Liver (tissue), 9 donors: Measurements from ENCODE around the gene CCDC9B. TPM values are rescaled to one million over a fixed set of nuclear protein-coding genes. Genes with fewer than 3 reads are reported as not detected.

ENCODE experiments used
- DNase-seq: peaks from one replicate; pipeline ENCODE4 v3.0.0-alpha.2; 2017; ENCODE audit warnings: low spot score
- H3K27ac ChIP-seq, 2 donors: one replicate each; pipeline ENCODE4 v1.7.0; 2013; ENCODE audit warnings: inconsistent platforms in 2 of 2, low read length in 2 of 2, control low read depth in 1 of 2, low read depth in 1 of 2, mild to moderate bottlenecking in 1 of 2
- H3K27me3 ChIP-seq, 4 donors: one replicate each; pipeline versions ENCODE4 v1.6.1 to v1.7.0; 2013; ENCODE audit warnings: low read length in 3 of 4, inconsistent platforms in 1 of 4, mild to moderate bottlenecking in 1 of 4, moderate library complexity in 1 of 4; ENCODE audit not compliant: control insufficient read depth in 4 of 4, insufficient read depth in 4 of 4
- H3K36me3 ChIP-seq, 4 donors: one replicate each; pipeline versions ENCODE4 v1.6.1 to v1.7.0; 2013; ENCODE audit warnings: low read length in 3 of 4, mild to moderate bottlenecking in 3 of 4, low read depth in 1 of 4, moderate library complexity in 1 of 4; ENCODE audit not compliant: control insufficient read depth in 4 of 4, insufficient read depth in 3 of 4
- H3K4me1 ChIP-seq, 4 donors: one replicate each; pipeline versions ENCODE4 v1.6.1 to v1.7.0; 2013; ENCODE audit warnings: low read length in 3 of 4, mild to moderate bottlenecking in 3 of 4, moderate library complexity in 1 of 4; ENCODE audit not compliant: control insufficient read depth in 4 of 4, insufficient read depth in 4 of 4
- H3K4me3 ChIP-seq, 3 donors: one replicate each; pipeline versions ENCODE4 v1.6.1 to v1.7.0; 2013; ENCODE audit warnings: low read length in 3 of 3, control low read depth in 1 of 3, low read depth in 1 of 3, mild to moderate bottlenecking in 1 of 3
- H3K9ac ChIP-seq, 2 donors: one replicate each; pipeline ENCODE4 v1.7.0; 2013; ENCODE audit warnings: low read length in 2 of 2, mild to moderate bottlenecking in 2 of 2, moderate library complexity in 2 of 2, control low read depth in 1 of 2, low read depth in 1 of 2
- H3K9me3 ChIP-seq, 4 donors: one replicate each; pipeline versions ENCODE4 v1.6.1 to v1.7.0; 2013; ENCODE audit warnings: low read length in 3 of 4; ENCODE audit not compliant: control insufficient read depth in 4 of 4
- ATF3 ChIP-seq: IDR thresholded peaks from 2 replicates; pipeline ENCODE4 v1.6.1; 2016; ENCODE audit warnings: antibody characterized with exemption
- EGR1 ChIP-seq, 2 donors: IDR thresholded peaks; 2 replicates each; pipeline ENCODE4 v1.6.1; 2016 to 2018; ENCODE audit warnings: antibody characterized with exemption in 2 of 2, low read depth in 2 of 2
- FOXA1 ChIP-seq: IDR thresholded peaks from 2 replicates; pipeline ENCODE4 v1.6.1; 2016; ENCODE audit warnings: antibody characterized with exemption
- FOXA2 ChIP-seq: IDR thresholded peaks from 2 replicates; pipeline ENCODE4 v1.6.1; 2016; ENCODE audit warnings: antibody characterized with exemption
- GABPA ChIP-seq, 2 donors: IDR thresholded peaks in 1 of 2; conservative IDR thresholded peaks in 1 of 2; 2 replicates each; pipeline ENCODE4 v1.6.1; 2016; ENCODE audit warnings: antibody characterized with exemption in 2 of 2, mild to moderate bottlenecking in 1 of 2, moderate library complexity in 1 of 2
- HNF4A ChIP-seq, 2 donors: conservative IDR thresholded peaks; 2 replicates each; pipeline ENCODE4 v1.6.1; 2016; ENCODE audit warnings: antibody characterized with exemption in 2 of 2, mild to moderate bottlenecking in 2 of 2
- HNF4G ChIP-seq: IDR thresholded peaks from 2 replicates; pipeline ENCODE4 v1.6.1; 2016; ENCODE audit warnings: antibody characterized with exemption
- JUND ChIP-seq, 2 donors: IDR thresholded peaks; 2 replicates each; pipeline ENCODE4 v1.6.1; 2016; ENCODE audit warnings: antibody characterized with exemption in 2 of 2
- MAX ChIP-seq: IDR thresholded peaks from 2 replicates; pipeline ENCODE4 v1.6.1; 2016; ENCODE audit warnings: antibody characterized with exemption
- NR2F2 ChIP-seq: IDR thresholded peaks from 2 replicates; pipeline ENCODE4 v1.6.1; 2016; ENCODE audit warnings: antibody characterized with exemption
- RAD21 ChIP-seq, 2 donors: IDR thresholded peaks; 2 replicates each; pipeline ENCODE4 v1.6.1; 2016; ENCODE audit warnings: antibody characterized with exemption in 2 of 2, mild to moderate bottlenecking in 2 of 2
- RXRA ChIP-seq, 2 donors: IDR thresholded peaks; 2 replicates each; pipeline ENCODE4 v1.6.1; 2017 to 2018; ENCODE audit warnings: antibody characterized with exemption in 2 of 2, mild to moderate bottlenecking in 1 of 2
- SP1 ChIP-seq: IDR thresholded peaks from 2 replicates; pipeline ENCODE4 v1.6.1; 2018; ENCODE audit warnings: antibody characterized with exemption, mild to moderate bottlenecking
- TAF1 ChIP-seq: conservative IDR thresholded peaks from 2 replicates; pipeline ENCODE4 v1.6.1; 2016; ENCODE audit warnings: antibody characterized with exemption, mild to moderate bottlenecking
- YY1 ChIP-seq: IDR thresholded peaks from 2 replicates; pipeline ENCODE4 v1.6.1; 2016; ENCODE audit warnings: antibody characterized with exemption, mild to moderate bottlenecking
- WGBS: extraction: QIAGEN DNeasy Blood & Tissue Kit; methylation state at CpG from one replicate; pipeline ENCODE4 v1.1.7; 2013; 5-methylcytosine and 5-hydroxymethylcytosine counted together
- polyA plus RNA-seq, 2 donors: library from polyadenylated mRNA; stranded (reverse) in 1 of 2; unstranded in 1 of 2; fragments of 200-250 nt in 1 of 2; fragments of >200 nt in 1 of 2; fragmentation: Nextera tagmentation in 1 of 2; extraction: Ambion mirVana in 1 of 2; gene quantifications; one replicate each; pipeline versions ENCODE4 v1.2.1 to v1.2.3, GENCODE V29; 2013 to 2015
- total RNA-seq, 2 donors: library from RNA; depleted of rRNA; stranded (reverse); fragments of >200 nt; gene quantifications; one replicate each; pipeline ENCODE4 v1.2.3, GENCODE V29; 2014
- TF ChIP-seq, protein P1 (sequence below): IDR thresholded peaks from 2 replicates; pipeline ENCODE4 v1.6.1; 2016; ENCODE audit warnings: antibody characterized with exemption, mild to moderate bottlenecking
- TF ChIP-seq, protein P2 (sequence below): fragments of 150-350 bp; IDR thresholded peaks from 2 replicates; pipeline ENCODE4 v1.5.1; 2017; ENCODE audit warnings: improper control_type of control experiment, low read depth, low read length; ENCODE audit not compliant: missing input control
- donor health status: healthy.
- donor health status: healthy.
- donor health status: healthy.
- donor health status: healthy.
- donor health status: healthy.

Gene CCDC9B
- total and polyA plus RNA-seq, 4 donors = 0.43 to 4.4 (median 0.73) TPM

GRCh38 chr15:40366457-40367370, 26.0 kb upstream of the CCDC9B start:
- Histone ChIP-seq H3K36me3 (no peaks in the 10 kb centered on the region), H3K27ac (peak overlapping the region; percentile 42 to 72), H3K4me3 (no peak overlapping the region), H3K4me1 (peaks cover 6 to 24% (median 13%) of the 10 kb centered on the region in 4 donors), H3K9me3 (no peaks in the 10 kb centered on the region), H3K27me3 (no peaks in the 10 kb centered on the region), H3K9ac (no peak overlapping the region)
- 48% methylated on average over 14 of the region's 14 CpGs for WGBS
- DNase-seq = no peak
- TF ChIP-seq, protein P1, sequence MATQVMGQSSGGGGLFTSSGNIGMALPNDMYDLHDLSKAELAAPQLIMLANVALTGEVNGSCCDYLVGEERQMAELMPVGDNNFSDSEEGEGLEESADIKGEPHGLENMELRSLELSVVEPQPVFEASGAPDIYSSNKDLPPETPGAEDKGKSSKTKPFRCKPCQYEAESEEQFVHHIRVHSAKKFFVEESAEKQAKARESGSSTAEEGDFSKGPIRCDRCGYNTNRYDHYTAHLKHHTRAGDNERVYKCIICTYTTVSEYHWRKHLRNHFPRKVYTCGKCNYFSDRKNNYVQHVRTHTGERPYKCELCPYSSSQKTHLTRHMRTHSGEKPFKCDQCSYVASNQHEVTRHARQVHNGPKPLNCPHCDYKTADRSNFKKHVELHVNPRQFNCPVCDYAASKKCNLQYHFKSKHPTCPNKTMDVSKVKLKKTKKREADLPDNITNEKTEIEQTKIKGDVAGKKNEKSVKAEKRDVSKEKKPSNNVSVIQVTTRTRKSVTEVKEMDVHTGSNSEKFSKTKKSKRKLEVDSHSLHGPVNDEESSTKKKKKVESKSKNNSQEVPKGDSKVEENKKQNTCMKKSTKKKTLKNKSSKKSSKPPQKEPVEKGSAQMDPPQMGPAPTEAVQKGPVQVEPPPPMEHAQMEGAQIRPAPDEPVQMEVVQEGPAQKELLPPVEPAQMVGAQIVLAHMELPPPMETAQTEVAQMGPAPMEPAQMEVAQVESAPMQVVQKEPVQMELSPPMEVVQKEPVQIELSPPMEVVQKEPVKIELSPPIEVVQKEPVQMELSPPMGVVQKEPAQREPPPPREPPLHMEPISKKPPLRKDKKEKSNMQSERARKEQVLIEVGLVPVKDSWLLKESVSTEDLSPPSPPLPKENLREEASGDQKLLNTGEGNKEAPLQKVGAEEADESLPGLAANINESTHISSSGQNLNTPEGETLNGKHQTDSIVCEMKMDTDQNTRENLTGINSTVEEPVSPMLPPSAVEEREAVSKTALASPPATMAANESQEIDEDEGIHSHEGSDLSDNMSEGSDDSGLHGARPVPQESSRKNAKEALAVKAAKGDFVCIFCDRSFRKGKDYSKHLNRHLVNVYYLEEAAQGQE = peak; percentile 90
- TF ChIP-seq YY1 (peak; percentile 29), FOXA2 (no peak), RAD21 (IDR thresholded peaks at IDR 0.05) (peak in 1 of 2 donors; percentile 31), MAX (no peak), TAF1 (no peak), SP1 (peak; percentile 67), RXRA (IDR thresholded peaks at IDR 0.05) (peak; percentile 81 to 92), ATF3 (no peak), HNF4A (conservative IDR thresholded peaks at IDR 0.05) (peak; percentile 73 to 84), JUND (IDR thresholded peaks at IDR 0.05) (no peak), HNF4G (no peak)
- TF ChIP-seq, protein P2, sequence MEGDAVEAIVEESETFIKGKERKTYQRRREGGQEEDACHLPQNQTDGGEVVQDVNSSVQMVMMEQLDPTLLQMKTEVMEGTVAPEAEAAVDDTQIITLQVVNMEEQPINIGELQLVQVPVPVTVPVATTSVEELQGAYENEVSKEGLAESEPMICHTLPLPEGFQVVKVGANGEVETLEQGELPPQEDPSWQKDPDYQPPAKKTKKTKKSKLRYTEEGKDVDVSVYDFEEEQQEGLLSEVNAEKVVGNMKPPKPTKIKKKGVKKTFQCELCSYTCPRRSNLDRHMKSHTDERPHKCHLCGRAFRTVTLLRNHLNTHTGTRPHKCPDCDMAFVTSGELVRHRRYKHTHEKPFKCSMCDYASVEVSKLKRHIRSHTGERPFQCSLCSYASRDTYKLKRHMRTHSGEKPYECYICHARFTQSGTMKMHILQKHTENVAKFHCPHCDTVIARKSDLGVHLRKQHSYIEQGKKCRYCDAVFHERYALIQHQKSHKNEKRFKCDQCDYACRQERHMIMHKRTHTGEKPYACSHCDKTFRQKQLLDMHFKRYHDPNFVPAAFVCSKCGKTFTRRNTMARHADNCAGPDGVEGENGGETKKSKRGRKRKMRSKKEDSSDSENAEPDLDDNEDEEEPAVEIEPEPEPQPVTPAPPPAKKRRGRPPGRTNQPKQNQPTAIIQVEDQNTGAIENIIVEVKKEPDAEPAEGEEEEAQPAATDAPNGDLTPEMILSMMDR = peak; percentile 1

DNA sequence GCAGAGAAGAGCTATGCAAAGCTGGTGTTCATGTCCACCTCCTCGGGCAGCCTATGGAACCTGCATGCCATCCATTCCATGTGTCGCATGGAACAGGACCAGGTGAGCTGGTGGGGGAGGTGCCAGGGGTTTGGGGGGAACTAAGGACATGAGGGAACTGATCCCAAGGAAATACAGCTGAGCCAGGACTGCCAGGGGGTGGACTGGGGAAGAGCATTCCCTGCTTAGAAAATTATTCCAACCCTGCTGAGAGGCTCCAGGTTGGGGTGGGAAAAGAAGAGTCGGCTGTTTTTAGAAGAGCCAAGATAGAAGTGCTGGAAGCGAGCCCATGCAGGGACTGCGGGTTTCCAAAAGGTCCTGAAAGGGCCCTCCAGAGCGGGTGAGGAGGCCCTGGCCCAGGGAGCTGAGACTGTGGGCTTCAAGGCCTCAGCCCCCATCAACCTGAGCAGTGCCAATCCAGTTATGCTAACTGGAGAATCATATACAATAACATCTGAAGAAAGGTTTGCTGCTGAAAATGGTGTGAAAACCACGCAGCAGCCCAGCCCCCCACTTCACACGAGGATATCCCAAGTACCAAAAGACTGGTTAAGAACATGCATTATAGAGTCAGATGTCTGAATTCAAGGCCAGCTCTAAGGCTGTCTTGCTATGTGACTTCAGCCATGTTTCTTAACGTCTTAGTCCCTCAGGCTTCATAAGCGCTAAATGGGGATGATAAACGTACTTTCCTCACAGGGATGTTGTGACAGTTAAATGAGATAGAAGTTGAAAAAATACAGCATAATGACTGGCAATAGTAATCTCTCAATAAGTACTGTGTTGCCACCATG, 25.1 kb upstream of the CCDC9B start:
- Histone ChIP-seq H3K4me3 (no peak overlapping the region), H3K9me3 (no peaks in the 10 kb centered on the region), H3K9ac (no peak overlapping the region), H3K4me1 (peaks cover 6 to 24% (median 13%) of the 10 kb centered on the region in 4 donors), H3K27ac (no peak overlapping the region), H3K27me3 (no peaks in the 10 kb centered on the region), H3K36me3 (no peaks in the 10 kb centered on the region)
- no peak for DNase-seq
- WGBS = 91% methylated on average over 11 of the region's 11 CpGs
- no peak for TF ChIP-seq GABPA (IDR thresholded peaks at IDR 0.05 in 1 of 2, conservative IDR thresholded peaks at IDR 0.05 in 1 of 2)
- TF ChIP-seq YY1 = no peak
- TF ChIP-seq ATF3 = no peak
- TF ChIP-seq EGR1 (IDR thresholded peaks at IDR 0.05; ENCODE audit: low read depth in 2 of 2) = no peak
- no peak for TF ChIP-seq MAX
- no peak for TF ChIP-seq TAF1
- TF ChIP-seq NR2F2 = no peak
- TF ChIP-seq JUND (IDR thresholded peaks at IDR 0.05) = no peak
- no peak for TF ChIP-seq FOXA1
- TF ChIP-seq HNF4A (conservative IDR thresholded peaks at IDR 0.05) = no peak
- TF ChIP-seq, protein P2 = no peak
